ENCODE measurements around the gene ARL14EPL. TPM values are rescaled to one million over a fixed set of nuclear protein-coding genes. Genes with fewer than 3 reads are reported as not detected.

Gene ARL14EPL
- total RNA-seq, 1 experiment from 2014 or later: not detected

DNA sequence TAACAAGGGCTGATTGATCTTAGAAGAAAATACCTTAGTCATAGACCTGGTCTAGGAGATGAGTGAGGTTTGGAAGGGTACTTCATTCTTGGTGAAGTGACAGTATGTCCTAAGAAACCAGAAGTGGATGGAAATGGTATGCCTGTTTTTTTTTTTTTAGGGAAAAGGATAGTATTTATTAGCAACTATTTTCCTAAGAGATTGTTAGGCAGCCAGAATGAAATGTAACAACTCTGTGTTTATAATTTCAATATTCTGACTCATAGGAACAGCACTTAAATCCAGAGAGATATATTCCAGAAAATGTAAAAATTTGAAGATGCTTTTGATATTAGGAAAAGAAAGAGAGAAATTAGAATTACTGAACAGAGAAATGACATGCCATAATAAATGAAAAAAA lies 21.2 kb upstream of the ARL14EPL start:
- no peak overlapping the region for H3K4me3 ChIP-seq (ENCODE audit: low read depth, low read length, poor library complexity, severe bottlenecking)
- H3K9me3 ChIP-seq (ENCODE audit: low read depth, low read length, poor library complexity, severe bottlenecking): no peaks in the 10 kb centered on the region
- H3K27me3 ChIP-seq (replicated peaks; ENCODE audit: insufficient read depth, low read depth, low read length, poor library complexity): peaks cover 9% of the 10 kb centered on the region
- ChIA-PET CTCF (no interaction called here), POLR2A (ENCODE audit: low non-redundant PET) (no interaction called here)
- H3K36me3 ChIP-seq (ENCODE audit: insufficient read depth, low read length, poor library complexity, severe bottlenecking): no peaks in the 10 kb centered on the region
- intact Hi-C loops (cut with micrococcal nuclease; ENCODE audit: unreplicated experiment): no loop called here
- no TSS peak for BruUV-seq (replicated peaks)
- no peak for DNase-seq (ENCODE audit: low spot score)
- TF ChIP-seq, protein P1, sequence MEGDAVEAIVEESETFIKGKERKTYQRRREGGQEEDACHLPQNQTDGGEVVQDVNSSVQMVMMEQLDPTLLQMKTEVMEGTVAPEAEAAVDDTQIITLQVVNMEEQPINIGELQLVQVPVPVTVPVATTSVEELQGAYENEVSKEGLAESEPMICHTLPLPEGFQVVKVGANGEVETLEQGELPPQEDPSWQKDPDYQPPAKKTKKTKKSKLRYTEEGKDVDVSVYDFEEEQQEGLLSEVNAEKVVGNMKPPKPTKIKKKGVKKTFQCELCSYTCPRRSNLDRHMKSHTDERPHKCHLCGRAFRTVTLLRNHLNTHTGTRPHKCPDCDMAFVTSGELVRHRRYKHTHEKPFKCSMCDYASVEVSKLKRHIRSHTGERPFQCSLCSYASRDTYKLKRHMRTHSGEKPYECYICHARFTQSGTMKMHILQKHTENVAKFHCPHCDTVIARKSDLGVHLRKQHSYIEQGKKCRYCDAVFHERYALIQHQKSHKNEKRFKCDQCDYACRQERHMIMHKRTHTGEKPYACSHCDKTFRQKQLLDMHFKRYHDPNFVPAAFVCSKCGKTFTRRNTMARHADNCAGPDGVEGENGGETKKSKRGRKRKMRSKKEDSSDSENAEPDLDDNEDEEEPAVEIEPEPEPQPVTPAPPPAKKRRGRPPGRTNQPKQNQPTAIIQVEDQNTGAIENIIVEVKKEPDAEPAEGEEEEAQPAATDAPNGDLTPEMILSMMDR (conservative IDR thresholded peaks at IDR 0.05; ENCODE audit: low read depth, low read length): no peak
- no peak for TF ChIP-seq EZH2 (IDR thresholded peaks at IDR 0.05; ENCODE audit: borderline replicate concordance, low read depth, low read length, poor library complexity, severe bottlenecking)
- no peak overlapping the region for H3K27ac ChIP-seq (ENCODE audit: low read depth, low read length, poor library complexity, severe bottlenecking)
- H3K4me1 ChIP-seq (ENCODE audit: insufficient read depth, low read length, poor library complexity, severe bottlenecking): no peaks in the 10 kb centered on the region

DNA sequence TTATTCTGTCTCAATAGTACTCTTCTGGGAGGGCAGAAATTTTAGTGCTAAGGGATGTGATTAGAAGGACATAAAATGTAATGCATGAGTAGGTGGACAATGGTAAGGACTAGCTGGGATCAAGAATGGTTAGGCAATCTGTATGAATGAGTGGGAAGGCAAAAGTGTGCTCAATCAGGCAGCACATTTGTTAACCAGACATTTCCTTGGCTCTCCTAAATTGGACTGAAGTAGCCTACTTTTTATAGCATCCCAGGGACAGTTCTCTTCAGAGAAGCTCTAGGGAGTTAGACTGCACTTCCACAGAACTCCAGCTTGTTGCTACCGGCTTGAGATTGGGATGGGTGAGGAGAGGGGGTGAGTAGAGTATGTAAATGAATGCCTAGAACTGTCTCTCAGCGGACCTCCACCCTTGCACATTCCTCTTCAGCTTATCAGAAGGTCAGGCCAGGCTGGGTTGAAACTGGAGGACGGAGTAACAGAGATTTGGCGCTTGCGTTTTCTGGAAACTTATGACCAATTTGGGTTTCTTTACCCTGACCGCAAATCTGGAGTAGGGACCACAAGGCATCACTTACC lies 19.0 kb upstream of the ARL14EPL start:
- Histone ChIP-seq H3K36me3 (ENCODE audit: insufficient read depth, low read length, poor library complexity, severe bottlenecking) (no peaks in the 10 kb centered on the region), H3K4me1 (ENCODE audit: insufficient read depth, low read length, poor library complexity, severe bottlenecking) (no peaks in the 10 kb centered on the region), H3K4me3 (ENCODE audit: low read depth, low read length, poor library complexity, severe bottlenecking) (no peak overlapping the region), H3K27ac (ENCODE audit: low read depth, low read length, poor library complexity, severe bottlenecking) (no peak overlapping the region), H3K9me3 (ENCODE audit: low read depth, low read length, poor library complexity, severe bottlenecking) (no peaks in the 10 kb centered on the region), H3K27me3 (replicated peaks; ENCODE audit: insufficient read depth, low read depth, low read length, poor library complexity) (peaks cover 9% of the 10 kb centered on the region)
- ChIA-PET POLR2A (ENCODE audit: low non-redundant PET) (no interaction called here), CTCF (no interaction called here)
- intact Hi-C loops (cut with micrococcal nuclease; ENCODE audit: unreplicated experiment): no loop called here
- TF ChIP-seq EZH2 (IDR thresholded peaks at IDR 0.05; ENCODE audit: borderline replicate concordance, low read depth, low read length, poor library complexity, severe bottlenecking): no peak
- TF ChIP-seq, protein P1 (conservative IDR thresholded peaks at IDR 0.05; ENCODE audit: low read depth, low read length): no peak
- BruUV-seq (replicated peaks): no TSS peak
- no peak for DNase-seq (ENCODE audit: low spot score)

DNA sequence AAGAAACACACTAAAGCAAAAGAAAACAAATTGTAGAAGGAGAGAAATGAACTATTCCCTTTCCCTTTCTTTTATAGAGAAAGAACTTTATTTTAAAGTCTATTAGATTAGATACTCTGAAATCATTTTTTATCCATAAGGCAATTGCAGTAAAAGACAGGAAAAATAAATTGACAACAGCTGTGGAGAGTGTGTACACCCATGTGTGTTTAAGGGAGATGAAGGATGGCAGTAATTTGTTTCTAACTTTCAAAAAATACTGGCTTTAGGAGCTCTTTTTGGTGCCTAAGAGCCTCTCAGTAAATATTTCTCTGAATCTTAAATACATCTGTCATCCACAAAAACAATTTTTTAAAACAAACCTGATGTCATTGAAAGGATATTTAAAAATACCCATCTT lies 18.3 kb upstream of the ARL14EPL start:
- Histone ChIP-seq H3K27ac (ENCODE audit: low read depth, low read length, poor library complexity, severe bottlenecking) (no peak overlapping the region), H3K27me3 (replicated peaks; ENCODE audit: insufficient read depth, low read depth, low read length, poor library complexity) (peaks cover 9% of the 10 kb centered on the region), H3K4me1 (ENCODE audit: insufficient read depth, low read length, poor library complexity, severe bottlenecking) (no peaks in the 10 kb centered on the region), H3K4me3 (ENCODE audit: low read depth, low read length, poor library complexity, severe bottlenecking) (no peak overlapping the region), H3K36me3 (ENCODE audit: insufficient read depth, low read length, poor library complexity, severe bottlenecking) (no peaks in the 10 kb centered on the region), H3K9me3 (ENCODE audit: low read depth, low read length, poor library complexity, severe bottlenecking) (no peaks in the 10 kb centered on the region)
- intact Hi-C loops (cut with micrococcal nuclease; ENCODE audit: unreplicated experiment): no loop called here
- ChIA-PET CTCF (no interaction called here), POLR2A (ENCODE audit: low non-redundant PET) (no interaction called here)
- DNase-seq (ENCODE audit: low spot score): no peak
- no peak for TF ChIP-seq EZH2 (IDR thresholded peaks at IDR 0.05; ENCODE audit: borderline replicate concordance, low read depth, low read length, poor library complexity, severe bottlenecking)
- TF ChIP-seq, protein P1 (conservative IDR thresholded peaks at IDR 0.05; ENCODE audit: low read depth, low read length): no peak
- BruUV-seq (replicated peaks): no TSS peak

All from A673 (cell line).